ENCODE results near the gene ASCC3. TPM values are rescaled to one million over a fixed set of nuclear protein-coding genes. Genes with fewer than 3 reads are reported as not detected.

The ASCC3 gene
- total and polyA plus RNA-seq, 2 donors (not counting 3 experiments of a cell fraction or from before 2014, with no cell fraction given): 15.7 to 57.2 TPM

GRCh38 chr6:100685747-100686146, 195.4 kb downstream of the ASCC3 start:
- POLR2A ChIA-PET: no interaction called here
- FAIRE-seq: no peak
- Histone ChIP-seq H3K9ac (replicated peaks; ENCODE audit: extremely low read depth, insufficient read depth, low read length) (no peak overlapping the region), H3K36me3 (ENCODE audit: control insufficient read depth in 2 of 2, extremely low read depth in 1 of 2, insufficient read depth in 2 of 2, low read length in 2 of 2) (no peaks in the 10 kb centered on the region), H2AFZ (ENCODE audit: low read depth, low read length) (no peak overlapping the region), H3K79me2 (ENCODE audit: control insufficient read depth, insufficient read depth, low read length) (no peaks in the 10 kb centered on the region), H3K27me3 (ENCODE audit: control insufficient read depth in 2 of 2, insufficient read depth in 2 of 2, low read length in 2 of 2) (no peaks in the 10 kb centered on the region), H3K4me2 (ENCODE audit: insufficient read depth, low read length) (no peak overlapping the region), H4K20me1 (replicated peaks; ENCODE audit: control insufficient read depth, extremely low read depth, insufficient read depth, low read length) (no peaks in the 10 kb centered on the region), H3K9me1 (replicated peaks; ENCODE audit: control insufficient read depth, extremely low read depth, insufficient read depth, low read length) (no peaks in the 10 kb centered on the region), H3K9me3 (replicated peaks; ENCODE audit: control insufficient read depth, insufficient read depth, low read length) (no peaks in the 10 kb centered on the region), H3K27ac (ENCODE audit: insufficient read depth, low read depth, low read length) (no peak overlapping the region), H3K4me3 (replicated peaks in 1 of 3; ENCODE audit: insufficient read depth in 1 of 3, low read depth in 1 of 3, low read length in 3 of 3) (no peak overlapping the region), H3K4me1 (ENCODE audit: control insufficient read depth, extremely low read depth, insufficient read depth, low read length) (no peaks in the 10 kb centered on the region)
- intact Hi-C loops (cut with micrococcal nuclease) (no loop called here), dilution Hi-C loops (cut with MboI; ENCODE audit: extremely low pct_ligation_motif_present, low sequenced_read_pairs) (no loop called here)
- CTCF ChIA-PET: interaction anchor here (1.0 kb wide), 1 partner anchor 34 kb away, joined by 3 read pairs; no protein-coding TSS in a partner anchor
- TF ChIP-seq FOS (IDR thresholded peaks at IDR 0.05; ENCODE audit: borderline replicate concordance, insufficient read depth, low read length) (no peak), JUN (IDR thresholded peaks at IDR 0.05; ENCODE audit: borderline replicate concordance, insufficient read depth, insufficient read length, low read depth) (no peak), POLR2AphosphoS5 (IDR thresholded peaks at IDR 0.05; ENCODE audit: insufficient read depth, low read depth, low read length) (no peak), GATA2 (IDR thresholded peaks at IDR 0.05; ENCODE audit: insufficient read depth, insufficient read length, low read depth, low read length) (no peak), EZH2 (IDR thresholded peaks at IDR 0.05; ENCODE audit: borderline replicate concordance, low read depth, low read length, severe bottlenecking) (no peak), MYC (IDR thresholded peaks at IDR 0.05; ENCODE audit: low read depth, low read length) (no peak), POLR2A (IDR thresholded peaks at IDR 0.05; ENCODE audit: low read depth, low read length) (no peak), CTCF (IDR thresholded peaks at IDR 0.05; ENCODE audit: extremely low read depth in 1 of 2, insufficient read depth in 1 of 2, low read depth in 1 of 2, low read length in 2 of 2) (no peak)
- TF ChIP-seq, protein P1, sequence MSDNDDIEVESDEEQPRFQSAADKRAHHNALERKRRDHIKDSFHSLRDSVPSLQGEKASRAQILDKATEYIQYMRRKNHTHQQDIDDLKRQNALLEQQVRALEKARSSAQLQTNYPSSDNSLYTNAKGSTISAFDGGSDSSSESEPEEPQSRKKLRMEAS (IDR thresholded peaks at IDR 0.05; ENCODE audit: insufficient read depth, insufficient read length): no peak
- no peak for DNase-seq (ENCODE audit: low read depth, low spot score)
- BruUV-seq (replicated peaks): no TSS peak
